ENCODE measurements around the gene TMC2.

TMC2 gene

GRCh38 chr20:2528671-2529271, 7.6 kb upstream of the TMC2 start:
- no peak for DNase-seq (ENCODE audit: insufficient read length, low spot score)
- FAIRE-seq, result no peak
- no peak for TF ChIP-seq CTCF (IDR thresholded peaks at IDR 0.05; ENCODE audit: insufficient read depth, missing control alignments)

GRCh38 chr20:2533118-2533517, 3.3 kb upstream of the TMC2 start:
- FAIRE-seq (no peak), DNase-seq (ENCODE audit: insufficient read length, low spot score) (no peak)
- TF ChIP-seq CTCF (IDR thresholded peaks at IDR 0.05; ENCODE audit: insufficient read depth, missing control alignments), result no peak

GRCh38 chr20:2535711-2536559, 438 bp upstream of the TMC2 start:
- FAIRE-seq, result no peak
- DNase-seq (ENCODE audit: insufficient read length, low spot score), result no peak
- TF ChIP-seq CTCF (IDR thresholded peaks at IDR 0.05; ENCODE audit: insufficient read depth, missing control alignments), result no peak

DNA sequence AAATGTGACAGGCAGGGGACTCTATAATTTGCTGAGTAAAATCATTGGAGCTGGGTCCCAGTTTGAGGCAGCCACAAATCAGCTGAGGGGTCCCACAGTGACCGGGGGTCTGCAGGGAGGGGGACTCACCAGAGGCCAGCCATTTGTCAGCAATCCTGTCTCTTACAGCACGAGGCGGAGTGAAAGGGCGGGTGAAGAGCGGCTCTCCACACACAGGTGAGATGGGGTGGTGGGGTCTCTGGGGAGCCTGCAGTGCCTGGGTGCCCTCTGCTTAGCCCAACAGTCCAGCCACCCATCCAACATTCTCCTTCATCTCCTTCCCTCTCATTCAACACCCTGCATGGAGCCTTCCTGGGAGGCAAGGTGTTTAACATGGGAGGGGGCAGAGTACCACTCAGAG, 728 bp downstream of the TMC2 start:
- DNase-seq (ENCODE audit: insufficient read length, low spot score) (no peak), FAIRE-seq (no peak)
- TF ChIP-seq CTCF (IDR thresholded peaks at IDR 0.05; ENCODE audit: insufficient read depth, missing control alignments), result no peak

DNA sequence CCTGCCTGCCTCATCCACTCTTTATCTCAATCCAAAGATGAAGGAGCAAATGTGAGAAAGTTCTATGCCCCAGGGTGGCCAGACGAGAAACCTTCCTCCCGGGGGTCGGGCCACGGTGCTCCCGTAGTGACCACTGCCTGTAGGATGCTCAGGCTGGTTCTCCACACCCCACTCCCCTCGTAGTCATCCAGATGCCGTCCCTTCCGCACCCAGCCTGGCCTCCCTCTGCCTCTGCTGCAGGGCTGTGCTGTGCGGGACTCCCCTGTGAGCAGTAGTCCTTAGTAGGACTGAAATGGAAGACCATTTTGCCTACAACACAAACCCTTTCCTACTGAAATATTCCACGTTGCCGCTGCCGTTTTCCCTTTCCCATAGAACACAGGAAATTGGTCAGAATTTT, 2.0 kb downstream of the TMC2 start:
- DNase-seq (ENCODE audit: insufficient read length, low spot score) (no peak), FAIRE-seq (no peak)
- TF ChIP-seq CTCF (IDR thresholded peaks at IDR 0.05; ENCODE audit: insufficient read depth, missing control alignments), result no peak

DNA sequence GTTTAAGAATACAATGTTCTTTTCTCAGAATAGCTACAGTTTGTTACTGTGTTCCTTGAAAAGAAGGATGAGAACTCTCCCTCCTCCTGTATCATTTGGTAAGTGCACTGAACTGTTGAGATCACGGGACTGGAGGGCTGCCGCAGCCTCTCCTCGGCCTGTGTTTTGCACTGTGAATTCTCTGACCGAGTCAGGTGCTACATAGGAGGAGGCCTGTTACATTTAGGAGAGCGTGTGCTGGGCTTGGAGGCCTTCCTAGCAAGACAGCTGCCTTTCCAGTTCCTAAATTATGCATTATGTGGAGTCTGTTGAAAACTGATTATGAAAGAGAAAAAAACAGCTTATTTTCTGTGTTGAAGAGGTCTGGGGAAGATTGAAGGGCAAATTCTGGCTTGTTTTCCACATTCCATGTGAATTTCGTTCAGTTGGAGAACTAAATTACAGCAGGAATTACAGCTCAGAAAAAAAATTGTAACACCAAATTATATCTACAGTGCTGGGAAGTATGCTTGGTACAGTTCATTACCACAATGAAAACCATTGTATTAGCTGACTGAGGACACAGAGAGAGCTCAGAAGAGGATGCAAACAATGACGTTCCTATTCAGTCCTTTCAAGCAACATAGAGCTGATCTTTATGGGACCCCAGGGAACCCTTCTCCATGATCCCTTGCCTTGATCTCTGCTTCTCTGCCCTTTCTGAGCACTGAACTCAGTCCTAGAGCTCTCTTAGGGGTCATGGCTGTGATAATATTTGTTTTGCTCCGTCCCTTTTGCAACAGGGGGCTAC, 2.8 kb downstream of the TMC2 start:
- no peak for TF ChIP-seq CTCF (IDR thresholded peaks at IDR 0.05; ENCODE audit: insufficient read depth, missing control alignments)
- FAIRE-seq, result no peak
- DNase-seq (ENCODE audit: insufficient read length, low spot score), result no peak
